Astrocyte of the cerebellum (primary cell): ENCODE measurements around the gene IGDCC3.

Experiments
- DNase-seq: peaks from one replicate; pipeline ENCODE4 v3.0.0-alpha.2; 2011; ENCODE audit warnings: low read depth
- H3K4me3 ChIP-seq: 2 replicates; pipeline ENCODE4 v1.5.1; 2011; ENCODE audit warnings: mild to moderate bottlenecking, low read depth, low read length, moderate library complexity
- CTCF ChIP-seq: IDR thresholded peaks from 2 replicates; pipeline ENCODE4 v1.5.1; 2012; ENCODE audit warnings: low read length, low read depth, moderate library complexity, mild to moderate bottlenecking; ENCODE audit errors: missing control alignments
- in situ Hi-C: cut with HindIII; loops from 2 replicates; pipeline ENCODE4 v1.10.0; 2017; ENCODE audit warnings: low sequenced_read_pairs

The IGDCC3 gene

GRCh38 chr15:65286069-65286703, 91.6 kb downstream of the IGDCC3 start:
- TF ChIP-seq CTCF, result no peak
- no peak for DNase-seq
- peak overlapping the region; percentile 60 for H3K4me3 ChIP-seq
- in situ Hi-C loops, result no loop called here

DNA sequence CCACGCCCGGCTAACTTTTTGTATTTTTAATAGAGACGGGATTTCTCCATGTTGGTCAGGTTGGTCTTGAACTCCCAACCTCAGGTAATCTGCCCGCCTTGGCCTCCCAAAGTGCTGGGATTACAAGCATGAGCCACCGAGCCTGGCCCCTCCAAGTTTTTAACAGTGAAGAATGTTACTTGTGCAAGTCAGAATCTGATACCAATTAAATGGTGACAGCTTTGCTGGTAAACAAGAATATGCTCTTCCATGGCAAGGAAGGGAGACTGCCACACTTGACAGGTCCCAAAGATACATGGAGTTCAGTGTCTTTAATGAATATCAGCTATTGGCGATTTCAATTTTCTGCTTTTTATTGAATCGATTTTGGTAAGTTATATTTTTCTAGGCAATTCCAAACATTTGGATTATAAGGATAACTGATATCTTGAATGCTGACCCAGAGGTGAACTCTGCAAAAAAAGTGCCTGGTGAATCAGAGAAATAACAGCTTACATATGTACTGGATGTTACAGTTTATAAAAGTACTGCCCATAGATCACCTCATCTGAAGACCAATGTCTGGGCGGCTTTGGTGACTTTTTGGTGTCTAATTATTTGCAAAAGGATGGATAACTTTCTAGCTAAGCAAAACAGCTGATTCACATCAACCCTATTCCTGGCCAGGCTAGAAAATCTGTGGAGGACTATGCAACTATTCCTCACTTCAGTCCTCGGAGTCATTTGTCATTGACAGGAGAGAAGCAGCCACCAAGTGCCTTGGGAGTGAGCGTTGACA, 92.3 kb downstream of the IGDCC3 start:
- DNase-seq, result no peak
- H3K4me3 ChIP-seq, result peak overlapping the region; percentile 60
- no peak for TF ChIP-seq CTCF
- in situ Hi-C loops, result no loop called here

GRCh38 chr15:65278480-65278879, 99.3 kb downstream of the IGDCC3 start:
- in situ Hi-C loops, result no loop called here
- DNase-seq, result no peak
- H3K4me3 ChIP-seq, result no peak overlapping the region
- no peak for TF ChIP-seq CTCF
